Panc1 (cell line): ENCODE measurements around the gene LAMP2.

Source experiments
- POLR2AphosphoS5 ChIP-seq: IDR thresholded peaks from 2 replicates; pipeline ENCODE4 v1.6.1; 2012; ENCODE audit warnings: mild to moderate bottlenecking, low read depth, low read length, moderate library complexity
- SIN3A ChIP-seq: IDR thresholded peaks from 2 replicates; pipeline ENCODE4 v1.6.1; 2012; ENCODE audit warnings: low read depth, mild to moderate bottlenecking, low read length, moderate library complexity, borderline replicate concordance; ENCODE audit not compliant: insufficient read depth
- TCF7L2 ChIP-seq: IDR thresholded peaks from 2 replicates; pipeline ENCODE4 v1.6.1; 2011; ENCODE audit warnings: mild to moderate bottlenecking, low read depth, low read length, inconsistent platforms
- TF ChIP-seq, protein P1 (sequence below): fragments of 450-650 bp; IDR thresholded peaks from 2 replicates; pipeline ENCODE4 v1.5.1; 2017; ENCODE audit warnings: mild to moderate bottlenecking
- TF ChIP-seq, protein P2 (sequence below), 2 experiments: IDR thresholded peaks; 2 replicates each; pipeline ENCODE4 v1.6.1; 2011 to 2012; ENCODE audit warnings: low read depth in 2 of 2, control low read depth in 1 of 2, low read length in 1 of 2, mild to moderate bottlenecking in 1 of 2, moderate library complexity in 1 of 2; ENCODE audit not compliant: insufficient read depth in 1 of 2

GRCh38 chrX:120476714-120477113, 7.6 kb upstream of the LAMP2 start:
- TF ChIP-seq, protein P1, sequence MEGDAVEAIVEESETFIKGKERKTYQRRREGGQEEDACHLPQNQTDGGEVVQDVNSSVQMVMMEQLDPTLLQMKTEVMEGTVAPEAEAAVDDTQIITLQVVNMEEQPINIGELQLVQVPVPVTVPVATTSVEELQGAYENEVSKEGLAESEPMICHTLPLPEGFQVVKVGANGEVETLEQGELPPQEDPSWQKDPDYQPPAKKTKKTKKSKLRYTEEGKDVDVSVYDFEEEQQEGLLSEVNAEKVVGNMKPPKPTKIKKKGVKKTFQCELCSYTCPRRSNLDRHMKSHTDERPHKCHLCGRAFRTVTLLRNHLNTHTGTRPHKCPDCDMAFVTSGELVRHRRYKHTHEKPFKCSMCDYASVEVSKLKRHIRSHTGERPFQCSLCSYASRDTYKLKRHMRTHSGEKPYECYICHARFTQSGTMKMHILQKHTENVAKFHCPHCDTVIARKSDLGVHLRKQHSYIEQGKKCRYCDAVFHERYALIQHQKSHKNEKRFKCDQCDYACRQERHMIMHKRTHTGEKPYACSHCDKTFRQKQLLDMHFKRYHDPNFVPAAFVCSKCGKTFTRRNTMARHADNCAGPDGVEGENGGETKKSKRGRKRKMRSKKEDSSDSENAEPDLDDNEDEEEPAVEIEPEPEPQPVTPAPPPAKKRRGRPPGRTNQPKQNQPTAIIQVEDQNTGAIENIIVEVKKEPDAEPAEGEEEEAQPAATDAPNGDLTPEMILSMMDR, result no peak
- TF ChIP-seq POLR2AphosphoS5 (no peak), SIN3A (no peak), TCF7L2 (no peak)
- TF ChIP-seq, protein P2, sequence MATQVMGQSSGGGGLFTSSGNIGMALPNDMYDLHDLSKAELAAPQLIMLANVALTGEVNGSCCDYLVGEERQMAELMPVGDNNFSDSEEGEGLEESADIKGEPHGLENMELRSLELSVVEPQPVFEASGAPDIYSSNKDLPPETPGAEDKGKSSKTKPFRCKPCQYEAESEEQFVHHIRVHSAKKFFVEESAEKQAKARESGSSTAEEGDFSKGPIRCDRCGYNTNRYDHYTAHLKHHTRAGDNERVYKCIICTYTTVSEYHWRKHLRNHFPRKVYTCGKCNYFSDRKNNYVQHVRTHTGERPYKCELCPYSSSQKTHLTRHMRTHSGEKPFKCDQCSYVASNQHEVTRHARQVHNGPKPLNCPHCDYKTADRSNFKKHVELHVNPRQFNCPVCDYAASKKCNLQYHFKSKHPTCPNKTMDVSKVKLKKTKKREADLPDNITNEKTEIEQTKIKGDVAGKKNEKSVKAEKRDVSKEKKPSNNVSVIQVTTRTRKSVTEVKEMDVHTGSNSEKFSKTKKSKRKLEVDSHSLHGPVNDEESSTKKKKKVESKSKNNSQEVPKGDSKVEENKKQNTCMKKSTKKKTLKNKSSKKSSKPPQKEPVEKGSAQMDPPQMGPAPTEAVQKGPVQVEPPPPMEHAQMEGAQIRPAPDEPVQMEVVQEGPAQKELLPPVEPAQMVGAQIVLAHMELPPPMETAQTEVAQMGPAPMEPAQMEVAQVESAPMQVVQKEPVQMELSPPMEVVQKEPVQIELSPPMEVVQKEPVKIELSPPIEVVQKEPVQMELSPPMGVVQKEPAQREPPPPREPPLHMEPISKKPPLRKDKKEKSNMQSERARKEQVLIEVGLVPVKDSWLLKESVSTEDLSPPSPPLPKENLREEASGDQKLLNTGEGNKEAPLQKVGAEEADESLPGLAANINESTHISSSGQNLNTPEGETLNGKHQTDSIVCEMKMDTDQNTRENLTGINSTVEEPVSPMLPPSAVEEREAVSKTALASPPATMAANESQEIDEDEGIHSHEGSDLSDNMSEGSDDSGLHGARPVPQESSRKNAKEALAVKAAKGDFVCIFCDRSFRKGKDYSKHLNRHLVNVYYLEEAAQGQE (IDR thresholded peaks at IDR 0.05; ENCODE audit: insufficient read depth in 1 of 2, low read depth in 2 of 2, low read length in 1 of 2), result no peak
